ENCODE results near the gene SHC2.

GRCh38 chr19:483332-484072, 22.7 kb upstream of the SHC2 start:
- no peak for TF ChIP-seq CTCF (IDR thresholded peaks at IDR 0.05)
- TF ChIP-seq POLR2A (IDR thresholded peaks at IDR 0.05) = no peak
- TF ChIP-seq POLR2AphosphoS5 (IDR thresholded peaks at IDR 0.05) = no peak
